A172 (cell line): ENCODE results near the gene ATXN3L. TPM values are rescaled to one million over a fixed set of nuclear protein-coding genes. Genes with fewer than 3 reads are reported as not detected.

Source experiments
- DNase-seq: peaks from one replicate; pipeline ENCODE4 v3.0.0-alpha.2; 2015; ENCODE audit warnings: low spot score
- total RNA-seq: library from RNA; depleted of rRNA; stranded (reverse); fragments of >200 nt; shearing (Covaris generic); gene quantifications from 2 replicates; pipeline ENCODE4 v1.2.3, GENCODE V29; 2014; rRNA removed

ATXN3L gene
- not detected in 2 replicates for total RNA-seq

GRCh38 chrX:13319953-13320352 is at the start of gene ATXN3L:
TSS of gene ATXN3L (minus strand) at chrX:13320053. CDS start at chrX:13319934, 119 bp downstream.
- no peak for DNase-seq

DNA sequence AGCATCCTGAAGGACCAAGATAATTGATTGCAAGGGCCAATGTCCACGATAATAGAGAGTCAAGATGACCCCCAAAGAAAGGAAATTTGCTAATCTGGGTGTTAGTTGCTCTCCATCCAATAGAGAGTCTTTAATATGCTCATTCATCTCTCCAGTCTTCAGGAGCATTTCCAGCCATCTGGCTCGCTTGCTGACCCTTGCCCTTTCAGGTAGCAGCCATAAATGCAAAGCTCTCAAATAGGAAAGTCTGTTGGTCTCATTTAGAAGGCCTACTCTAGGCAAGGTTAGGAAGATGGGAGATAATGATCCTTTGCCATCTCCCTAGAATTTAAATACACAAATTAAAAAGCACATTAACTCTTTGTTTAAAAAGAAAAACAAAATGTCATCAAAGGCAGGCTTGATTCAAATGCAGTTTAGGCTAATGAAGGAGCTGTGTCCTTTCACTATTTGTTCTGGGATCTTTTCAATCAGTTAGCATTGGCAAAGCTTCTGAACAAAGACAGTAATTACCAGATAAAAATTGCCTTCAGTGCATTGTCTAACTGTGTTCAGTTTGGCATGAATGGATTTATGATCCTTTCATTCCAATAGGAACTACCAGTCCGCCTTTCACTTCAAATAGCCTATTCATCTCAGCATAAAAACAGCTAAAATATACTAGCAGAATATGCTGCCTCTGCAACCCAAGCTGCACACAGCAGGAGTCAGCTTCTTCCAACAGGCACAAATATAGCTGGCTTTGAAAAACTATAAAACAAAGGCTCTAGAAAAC is 49.6 kb upstream of the ATXN3L start:
- no peak for DNase-seq

GRCh38 chrX:13367950-13368349 is 48.1 kb upstream of the ATXN3L start:
- DNase-seq: no peak

DNA sequence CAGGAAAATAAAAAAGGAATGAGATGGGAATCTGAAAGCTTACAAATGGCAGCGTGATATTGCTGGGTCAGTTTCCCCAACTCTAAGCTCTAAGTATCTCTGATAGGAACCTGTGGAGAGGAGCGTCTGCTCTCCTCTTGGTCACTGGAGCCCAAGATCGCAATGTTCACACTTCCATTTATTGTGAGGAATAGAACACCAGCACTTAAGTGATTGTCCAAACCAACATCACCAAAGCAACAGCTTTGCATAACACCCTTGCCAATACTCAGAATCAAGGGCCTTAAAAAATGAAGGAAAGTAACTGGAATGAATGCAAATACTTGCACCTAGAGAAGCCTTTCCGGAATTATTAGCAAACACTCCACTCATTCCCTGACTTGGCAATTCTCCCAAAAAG is 46.8 kb upstream of the ATXN3L start:
- no peak for DNase-seq

DNA sequence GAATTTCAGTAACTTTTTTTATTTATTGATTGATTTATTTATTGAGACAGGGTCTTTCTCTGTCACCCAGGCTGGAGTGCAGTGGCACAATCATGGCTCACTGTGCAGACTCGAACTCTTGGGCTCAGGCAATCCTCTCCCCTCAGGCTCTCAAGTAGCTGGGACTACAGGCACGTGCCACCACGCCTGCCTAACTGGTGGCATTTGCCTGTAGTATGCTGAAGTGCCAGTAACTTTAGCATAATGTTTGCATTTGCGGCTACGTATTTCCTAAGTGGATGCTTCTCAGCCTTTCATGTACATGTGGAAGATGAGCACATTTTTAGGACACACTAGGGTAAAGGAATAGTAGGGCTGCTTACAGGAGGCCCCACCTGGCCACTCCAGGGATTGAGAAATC is 45.3 kb upstream of the ATXN3L start:
- no peak for DNase-seq

DNA sequence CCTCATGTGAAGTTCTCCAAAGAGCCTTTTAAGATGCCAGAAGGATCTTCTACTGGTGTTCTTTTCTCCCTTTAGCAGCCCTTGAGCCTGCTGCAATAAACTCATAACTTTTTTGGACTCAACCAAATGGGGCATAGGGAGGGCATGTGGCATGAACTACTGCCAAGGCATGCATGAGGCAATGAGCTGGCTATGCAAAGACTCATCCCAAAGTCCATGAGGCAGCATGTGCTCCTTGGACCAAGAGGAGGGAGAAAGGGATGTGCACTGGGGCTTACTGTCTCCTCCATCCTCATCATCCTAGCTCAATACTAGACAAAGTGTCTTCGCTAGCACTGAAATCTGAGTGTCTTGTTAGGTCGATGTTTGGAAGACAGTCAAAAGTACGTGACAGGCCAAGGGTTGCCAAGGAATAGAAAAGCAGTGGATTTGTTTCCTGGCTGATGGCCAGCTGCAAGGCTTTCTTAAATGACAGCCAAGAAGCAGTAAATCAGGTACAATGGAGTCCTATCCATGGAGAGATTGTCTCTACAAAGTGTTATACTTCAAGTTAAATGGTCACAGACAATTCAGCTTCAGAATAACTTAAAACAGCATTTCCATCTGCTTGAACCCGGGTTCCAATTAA is 44.5 kb upstream of the ATXN3L start:
- no peak for DNase-seq

DNA sequence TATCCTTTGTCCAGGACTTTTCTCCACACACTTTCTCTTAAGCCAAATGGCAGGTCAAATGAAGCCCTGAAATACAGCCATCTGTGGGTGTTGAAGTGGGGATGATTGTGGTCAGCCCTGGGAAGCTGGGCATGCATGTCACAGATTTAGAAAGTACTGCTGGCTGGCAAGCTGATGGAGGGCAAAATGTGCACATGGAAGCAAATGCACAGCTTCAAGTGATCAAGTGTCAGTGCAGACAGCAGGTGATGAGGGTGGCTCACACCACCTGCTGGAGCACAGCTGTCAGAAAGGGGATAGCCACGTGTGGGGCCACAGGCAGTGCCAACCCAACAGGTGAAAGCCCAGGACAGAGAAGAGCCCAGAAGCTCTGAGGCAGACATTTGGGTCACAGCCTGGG is 40.3 kb upstream of the ATXN3L start:
- DNase-seq: no peak

DNA sequence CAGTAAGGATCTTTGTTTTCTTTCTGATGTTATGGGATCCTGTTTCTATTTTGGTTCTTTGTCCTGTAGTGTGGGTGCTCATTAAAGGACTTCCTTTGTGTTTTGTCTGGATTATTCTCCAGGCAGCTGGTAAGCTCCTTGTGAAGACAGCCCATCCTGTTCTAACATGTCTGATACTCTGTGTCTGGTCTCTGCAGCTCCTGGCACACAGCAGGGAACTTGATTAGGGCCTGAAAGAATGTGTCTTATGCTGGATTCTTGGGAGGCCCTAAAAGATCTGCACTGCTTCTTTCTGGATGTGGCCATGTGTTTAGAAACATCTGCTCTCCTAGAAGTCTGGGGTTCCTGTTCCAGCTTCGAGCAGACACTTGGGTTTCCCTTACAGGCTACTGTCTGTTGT is 38.1 kb upstream of the ATXN3L start:
- peak; percentile 16 for DNase-seq

DNA sequence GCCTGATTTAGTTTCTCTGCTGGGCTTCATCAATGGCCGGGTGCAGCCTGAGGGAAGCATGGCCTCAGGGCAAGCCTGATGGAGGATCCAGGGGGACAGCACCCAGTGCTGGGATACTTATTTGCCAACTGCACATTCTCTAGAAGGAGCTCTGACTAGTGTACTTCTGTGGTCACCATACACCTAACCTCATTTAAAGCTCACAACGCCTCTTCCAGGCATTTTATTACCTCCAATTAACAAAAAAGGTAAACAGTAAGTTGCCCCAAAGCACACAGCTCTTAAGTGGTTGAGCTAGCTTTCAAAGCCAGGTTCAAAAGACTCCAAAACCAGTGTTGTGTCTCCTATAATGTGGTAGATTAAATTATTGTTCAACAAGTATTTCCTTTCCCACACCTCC is 26.8 kb upstream of the ATXN3L start:
- DNase-seq: no peak

GRCh38 chrX:13345438-13345837 is 25.6 kb upstream of the ATXN3L start:
- DNase-seq: no peak

DNA sequence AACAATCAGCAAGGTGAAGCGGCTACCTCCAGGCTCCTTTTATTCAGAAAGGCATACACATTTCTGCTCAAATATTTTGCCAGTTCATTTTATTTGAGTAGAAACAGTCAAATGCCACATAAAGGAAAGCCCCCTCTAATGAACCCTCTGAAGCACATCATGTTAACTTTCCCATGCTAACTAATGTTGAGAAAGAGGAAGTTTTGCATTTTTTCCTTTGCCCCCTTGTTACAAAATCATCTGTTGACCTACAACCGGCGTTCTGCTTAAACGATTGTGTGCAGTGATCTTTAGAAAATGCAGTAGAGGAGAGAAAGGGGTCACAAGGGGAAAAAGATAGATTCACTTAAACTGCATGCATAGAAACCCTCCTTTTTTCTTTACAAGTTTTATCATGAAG is 25.2 kb upstream of the ATXN3L start:
- DNase-seq: no peak

GRCh38 chrX:13341491-13342101 is 21.7 kb upstream of the ATXN3L start:
- peak; percentile 44 for DNase-seq

DNA sequence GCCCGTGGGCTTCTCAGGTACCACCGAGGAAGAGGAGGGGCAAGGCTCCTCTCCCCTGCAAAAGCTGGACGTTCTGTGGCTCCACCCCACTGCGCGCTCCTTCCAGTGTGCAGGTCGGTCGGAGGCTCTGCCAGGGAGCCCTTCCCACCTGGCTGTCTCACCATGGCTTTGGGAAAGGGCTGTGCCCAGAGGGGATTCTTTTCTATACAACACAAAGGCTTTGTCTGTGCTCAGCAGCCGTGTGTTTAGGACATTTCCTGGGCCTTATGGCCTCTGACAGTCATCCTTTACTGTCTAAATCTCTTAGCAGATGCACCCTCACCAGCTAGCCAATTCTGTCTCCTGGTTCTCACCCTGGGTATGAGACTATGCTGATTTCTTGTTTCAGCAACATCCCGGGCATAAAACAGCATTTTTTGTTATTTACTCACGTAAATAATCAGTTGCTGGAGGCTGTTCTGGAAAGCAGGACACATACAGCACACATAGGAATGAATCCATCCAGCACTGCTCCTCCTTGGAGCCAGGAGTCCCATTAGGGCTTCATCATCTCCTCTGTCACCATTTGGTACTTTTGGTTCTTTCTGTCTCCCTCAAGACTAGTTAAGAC is 20.4 kb upstream of the ATXN3L start:
- DNase-seq: no peak

GRCh38 chrX:13339607-13340006 is 19.8 kb upstream of the ATXN3L start:
- no peak for DNase-seq

- no peak for DNase-seq
Measured at GRCh38 chrX:13338996-13339515, 19.2 kb upstream of the ATXN3L start.

DNA sequence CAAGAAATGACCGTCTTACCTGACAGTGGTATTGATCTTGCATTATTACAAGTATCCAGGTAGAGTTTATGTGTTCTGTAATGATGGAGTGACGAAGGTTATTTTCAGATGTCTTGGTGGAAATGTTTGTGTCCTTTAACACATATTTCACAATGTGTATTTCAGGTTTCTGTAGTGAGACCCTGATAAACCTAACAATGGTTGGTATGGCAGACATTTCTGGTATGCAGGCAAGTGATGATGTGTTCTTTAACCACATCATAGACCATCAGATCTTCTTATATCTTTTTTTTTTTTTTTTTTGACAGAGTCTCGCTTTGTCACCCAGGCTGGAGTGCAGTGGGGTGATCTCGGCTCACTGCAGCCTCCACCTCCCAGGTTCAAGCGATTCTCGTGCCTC is 14.6 kb upstream of the ATXN3L start:
- peak; percentile 54 for DNase-seq

DNA sequence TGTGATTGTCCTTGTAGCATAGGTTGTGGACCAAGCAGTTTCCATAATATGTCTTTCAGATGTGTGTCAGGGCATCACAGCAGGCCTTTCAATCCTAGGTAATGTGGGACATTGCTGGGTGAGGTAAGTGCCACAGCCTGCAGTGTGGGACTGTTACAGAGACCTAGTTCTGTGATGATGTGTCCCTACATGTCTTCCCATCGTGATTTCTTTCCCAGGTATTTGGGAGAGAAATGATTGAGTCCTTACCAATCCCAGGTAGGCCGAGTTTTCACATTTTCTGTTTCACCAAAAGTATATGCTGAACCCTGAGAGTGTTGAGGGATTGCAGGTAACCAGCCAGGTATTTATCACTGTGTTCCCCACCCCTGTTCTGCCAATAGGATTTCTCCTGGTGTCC is 10.6 kb upstream of the ATXN3L start:
- no peak for DNase-seq

DNA sequence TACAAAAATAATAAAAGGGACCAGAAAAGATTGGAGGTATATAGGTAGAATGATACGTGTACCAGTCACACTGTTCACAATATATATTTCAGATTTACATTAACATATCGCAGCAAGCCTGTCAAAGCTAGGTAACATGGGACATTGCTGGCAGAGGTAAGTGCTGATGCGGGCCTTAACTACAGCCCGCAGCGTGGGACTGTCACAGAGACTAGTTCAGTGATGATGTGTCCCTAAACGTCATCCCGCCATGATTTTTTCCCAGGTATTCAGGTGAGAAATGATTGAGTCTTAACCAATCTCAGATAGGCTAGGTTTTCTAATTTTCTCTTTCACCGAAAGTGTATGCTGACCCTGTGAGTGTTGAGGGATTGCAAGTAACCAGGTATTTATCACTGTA is 7.8 kb upstream of the ATXN3L start:
- no peak for DNase-seq

GRCh38 chrX:13323241-13323640 is 3.4 kb upstream of the ATXN3L start:
- no peak for DNase-seq

- DNase-seq: no peak
Measured at GRCh38 chrX:13317366-13317765, 2.5 kb downstream of the ATXN3L start.

GRCh38 chrX:13311560-13311959 is 8.3 kb downstream of the ATXN3L start:
- DNase-seq: no peak

DNA sequence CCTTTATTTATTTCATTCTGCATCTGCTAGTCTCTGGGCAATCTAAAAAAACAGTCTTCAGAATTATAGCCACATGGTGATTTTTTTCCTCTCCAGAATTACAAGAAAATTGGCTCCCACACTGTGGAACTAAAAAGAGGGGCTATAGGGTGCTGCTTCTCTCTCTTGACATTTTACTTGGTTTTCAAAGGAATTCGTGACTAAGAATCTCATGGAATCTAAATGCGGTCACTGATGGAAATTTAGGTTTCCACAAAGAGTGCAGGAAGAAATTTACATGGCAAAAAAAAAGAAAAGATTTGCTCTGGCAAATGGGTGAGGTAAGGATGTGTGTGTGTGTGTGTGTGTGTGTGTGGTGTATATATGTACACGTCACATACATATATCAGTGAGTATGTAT is 10.2 kb downstream of the ATXN3L start:
- no peak for DNase-seq
